ENCODE data around the gene GRIA1. TPM values are rescaled to one million over a fixed set of nuclear protein-coding genes. Genes with fewer than 3 reads are reported as not detected.

GRIA1 gene
- total and polyA plus RNA-seq, 2 of the 13 experiments (the other 11 are each of a cell fraction or from before 2014, with no cell fraction given) = not detected

DNA sequence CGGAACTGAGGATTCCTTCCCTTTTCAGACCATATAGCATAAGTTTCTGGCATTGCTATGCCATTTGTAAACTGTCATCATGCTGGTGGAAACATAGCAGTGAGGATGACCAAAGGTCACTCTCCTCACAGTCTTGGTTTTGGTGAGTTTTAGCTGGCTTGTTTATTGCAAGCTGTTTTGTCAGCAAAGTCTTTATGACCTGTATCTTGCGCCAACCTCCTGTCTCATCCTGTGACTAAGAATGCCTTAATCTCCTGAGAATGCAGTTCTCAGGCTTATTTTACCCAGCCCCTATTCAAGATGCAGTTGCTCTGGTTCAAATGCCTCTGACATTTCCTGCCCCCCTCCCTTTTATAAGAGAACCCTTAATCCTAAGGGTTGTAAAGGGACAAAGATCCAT lies 26.7 kb upstream of the GRIA1 start:
- Histone ChIP-seq H3K4me3 (replicated peaks in 1 of 3; ENCODE audit: insufficient read depth in 1 of 3, low read depth in 2 of 3, low read length in 3 of 3) (no peak overlapping the region), H3K27ac (ENCODE audit: extremely low read length, insufficient read depth, low read length) (no peak overlapping the region), H3K9me3 (ENCODE audit: low read length) (no peaks in the 10 kb centered on the region), H2AFZ (ENCODE audit: low read length) (no peak overlapping the region), H3K4me1 (ENCODE audit: insufficient read depth, low read length) (no peaks in the 10 kb centered on the region), H3K27me3 (ENCODE audit: control insufficient read depth in 1 of 2, insufficient read depth in 2 of 2, low read length in 2 of 2) (no peaks in the 10 kb centered on the region), H3K36me3 (replicated peaks in 1 of 2; ENCODE audit: control insufficient read depth in 1 of 2, insufficient read depth in 2 of 2, low read length in 2 of 2) (no peaks in the 10 kb centered on the region), H3K9ac (ENCODE audit: insufficient read depth, low read depth, low read length) (no peak overlapping the region), H3K79me2 (ENCODE audit: insufficient read depth, low read length) (no peaks in the 10 kb centered on the region), H4K20me1 (ENCODE audit: insufficient read depth, low read length) (no peaks in the 10 kb centered on the region), H3K4me2 (ENCODE audit: low read depth, low read length) (no peak overlapping the region)
- intact Hi-C loops (cut with micrococcal nuclease; ENCODE audit: unreplicated experiment) = no loop called here
- FAIRE-seq (no peak), ATAC-seq (no peak), DNase-seq (ENCODE audit: low spot score) (no peak)
- BruUV-seq (replicated peaks) = no TSS peak
- ChIA-PET POLR2A (no interaction called here), CTCF (ENCODE audit: low intra/inter-chr PET ratio, low total read pairs) (no interaction called here)
- TF ChIP-seq ZNF850 (CRISPR knock-in tag; conservative IDR thresholded peaks at IDR 0.05) = no peak
- in situ Hi-C loops (cut with HindIII; ENCODE audit: extremely low pct_ligation_motif_present, low pct_unique_long_range_greater_than_20kb) = no loop called here
- WGBS (ENCODE audit: low lambda C conversion rate) = 9% methylated on average over 2 of the region's 2 CpGs

DNA sequence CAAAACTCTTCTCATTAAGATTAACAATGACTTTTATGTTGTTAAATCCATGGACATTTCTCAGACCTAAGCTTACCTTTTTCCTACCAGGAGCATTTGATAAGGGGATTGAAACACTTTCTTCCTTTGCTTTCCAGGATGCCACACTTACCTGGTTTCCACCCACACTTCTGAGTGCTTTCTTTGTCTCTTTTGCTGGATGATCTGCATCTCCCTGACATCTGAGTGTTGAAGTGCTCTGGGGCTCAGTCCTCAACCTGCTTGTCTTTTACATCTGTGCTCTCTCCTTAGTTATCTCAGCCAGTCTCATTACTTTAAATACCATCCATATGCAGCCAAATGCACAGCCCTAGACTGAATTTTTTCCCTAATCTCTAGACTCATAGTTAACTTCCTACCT lies 22.9 kb upstream of the GRIA1 start:
- H3K4me1 ChIP-seq (ENCODE audit: insufficient read depth, low read length) = no peaks in the 10 kb centered on the region
- ATAC-seq (no peak), DNase-seq (ENCODE audit: low spot score) (no peak), FAIRE-seq (no peak)
- in situ Hi-C loops (cut with HindIII; ENCODE audit: extremely low pct_ligation_motif_present, low pct_unique_long_range_greater_than_20kb) (no loop called here), intact Hi-C loops (cut with micrococcal nuclease; ENCODE audit: unreplicated experiment) (no loop called here)
- H2AFZ ChIP-seq (ENCODE audit: low read length) = no peak overlapping the region
- no peaks in the 10 kb centered on the region for H3K36me3 ChIP-seq (replicated peaks in 1 of 2; ENCODE audit: control insufficient read depth in 1 of 2, insufficient read depth in 2 of 2, low read length in 2 of 2)
- no peak overlapping the region for H3K27ac ChIP-seq (ENCODE audit: extremely low read length, insufficient read depth, low read length)
- TF ChIP-seq REXO4 (CRISPR knock-in tag; IDR thresholded peaks at IDR 0.05; ENCODE audit: borderline replicate concordance) (no peak), SP140L (CRISPR knock-in tag; IDR thresholded peaks at IDR 0.05; ENCODE audit: borderline replicate concordance) (no peak), ZMYM2 (CRISPR knock-in tag; IDR thresholded peaks at IDR 0.05) (no peak), HNRNPLL (IDR thresholded peaks at IDR 0.05; ENCODE audit: low read depth, low read length, poor library complexity, severe bottlenecking) (no peak), ZFP41 (CRISPR knock-in tag; IDR thresholded peaks at IDR 0.05; ENCODE audit: borderline replicate concordance) (no peak), NR1H2 (CRISPR knock-in tag; IDR thresholded peaks at IDR 0.05; ENCODE audit: borderline replicate concordance, low read depth) (no peak), ZNF670 (CRISPR knock-in tag; IDR thresholded peaks at IDR 0.05; ENCODE audit: borderline replicate concordance) (no peak), ZNF251 (CRISPR knock-in tag; IDR thresholded peaks at IDR 0.05) (no peak), ZNF839 (CRISPR knock-in tag; IDR thresholded peaks at IDR 0.05; ENCODE audit: borderline replicate concordance) (no peak), PAWR (CRISPR knock-in tag; IDR thresholded peaks at IDR 0.05; ENCODE audit: borderline replicate concordance) (no peak), ZNF558 (CRISPR knock-in tag; IDR thresholded peaks at IDR 0.05; ENCODE audit: borderline replicate concordance) (no peak), HNRNPUL1 (IDR thresholded peaks at IDR 0.05; ENCODE audit: low read depth, low read length) (no peak), ZSCAN21 (CRISPR knock-in tag; IDR thresholded peaks at IDR 0.05; ENCODE audit: borderline replicate concordance) (no peak), MTA1 (CRISPR knock-in tag; IDR thresholded peaks at IDR 0.05; ENCODE audit: borderline replicate concordance) (no peak), ZNF660 (CRISPR knock-in tag; IDR thresholded peaks at IDR 0.05; ENCODE audit: borderline replicate concordance, low read depth) (no peak), RXRA (CRISPR knock-in tag; IDR thresholded peaks at IDR 0.05) (no peak)
- TF ChIP-seq, protein P1, sequence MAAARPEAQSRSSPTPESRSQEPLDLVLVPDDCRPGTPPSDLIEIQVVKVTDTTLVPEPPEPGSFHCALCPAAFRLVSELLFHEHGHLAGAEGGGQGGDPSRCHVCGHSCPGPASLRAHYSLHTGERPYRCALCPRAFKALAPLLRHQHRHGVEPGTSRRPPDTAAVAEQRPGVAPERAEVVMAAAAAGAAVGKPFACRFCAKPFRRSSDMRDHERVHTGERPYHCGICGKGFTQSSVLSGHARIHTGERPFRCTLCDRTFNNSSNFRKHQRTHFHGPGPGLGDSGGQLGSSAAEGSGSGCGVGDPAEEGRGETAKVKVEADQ (CRISPR knock-in tag; IDR thresholded peaks at IDR 0.05; ENCODE audit: borderline replicate concordance) = no peak
- TF ChIP-seq, protein P2, sequence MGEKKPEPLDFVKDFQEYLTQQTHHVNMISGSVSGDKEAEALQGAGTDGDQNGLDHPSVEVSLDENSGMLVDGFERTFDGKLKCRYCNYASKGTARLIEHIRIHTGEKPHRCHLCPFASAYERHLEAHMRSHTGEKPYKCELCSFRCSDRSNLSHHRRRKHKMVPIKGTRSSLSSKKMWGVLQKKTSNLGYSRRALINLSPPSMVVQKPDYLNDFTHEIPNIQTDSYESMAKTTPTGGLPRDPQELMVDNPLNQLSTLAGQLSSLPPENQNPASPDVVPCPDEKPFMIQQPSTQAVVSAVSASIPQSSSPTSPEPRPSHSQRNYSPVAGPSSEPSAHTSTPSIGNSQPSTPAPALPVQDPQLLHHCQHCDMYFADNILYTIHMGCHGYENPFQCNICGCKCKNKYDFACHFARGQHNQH (CRISPR knock-in tag; IDR thresholded peaks at IDR 0.05) = no peak
- H3K9me3 ChIP-seq (ENCODE audit: low read length) = no peaks in the 10 kb centered on the region
- no peaks in the 10 kb centered on the region for H3K27me3 ChIP-seq (ENCODE audit: control insufficient read depth in 1 of 2, insufficient read depth in 2 of 2, low read length in 2 of 2)
- H3K79me2 ChIP-seq (ENCODE audit: insufficient read depth, low read length) = no peaks in the 10 kb centered on the region
- no peak overlapping the region for H3K9ac ChIP-seq (ENCODE audit: insufficient read depth, low read depth, low read length)
- H3K4me3 ChIP-seq (replicated peaks in 1 of 3; ENCODE audit: insufficient read depth in 1 of 3, low read depth in 2 of 3, low read length in 3 of 3) = no peak overlapping the region
- POLR2A ChIA-PET = no interaction called here
- BruUV-seq (replicated peaks) = no TSS peak
- CTCF ChIA-PET (ENCODE audit: low intra/inter-chr PET ratio, low total read pairs) = no interaction called here
- H4K20me1 ChIP-seq (ENCODE audit: insufficient read depth, low read length) = no peaks in the 10 kb centered on the region
- no peak overlapping the region for H3K4me2 ChIP-seq (ENCODE audit: low read depth, low read length)
